Neuronal stem cell (in vitro differentiated cells): ENCODE data around the gene TLE1.

Experiments used
- DNase-seq: peaks from one replicate; pipeline ENCODE4 v3.0.0-alpha.2; 2013; ENCODE audit warnings: low spot score
- H2AFZ ChIP-seq: one replicate; pipeline ENCODE4 v1.6.1; 2013; ENCODE audit warnings: mild to moderate bottlenecking, low read length, inconsistent platforms
- H2AK5ac ChIP-seq: 2 replicates; pipeline ENCODE4 v1.6.1; 2013; ENCODE audit warnings: low read depth, mild to moderate bottlenecking, inconsistent platforms, low read length, moderate library complexity, mixed read lengths
- H2BK120ac ChIP-seq: 2 replicates; pipeline ENCODE4 v1.6.1; 2013; ENCODE audit warnings: low read depth, mild to moderate bottlenecking, inconsistent platforms, low read length, moderate library complexity, mixed read lengths
- H2BK12ac ChIP-seq: one replicate; pipeline ENCODE4 v1.6.1; 2013; ENCODE audit warnings: low read length, inconsistent platforms
- H2BK15ac ChIP-seq: 2 replicates; pipeline ENCODE4 v1.6.1; 2013; ENCODE audit warnings: mild to moderate bottlenecking, low read length, inconsistent platforms, mixed read lengths
- H2BK5ac ChIP-seq: one replicate; pipeline ENCODE4 v1.6.1; 2013; ENCODE audit warnings: inconsistent platforms, mild to moderate bottlenecking, low read length, moderate library complexity
- H3K14ac ChIP-seq: one replicate; pipeline ENCODE4 v1.6.1; 2013; ENCODE audit warnings: low read length, inconsistent platforms
- H3K18ac ChIP-seq: 2 replicates; pipeline ENCODE4 v1.6.1; 2013; ENCODE audit warnings: low read length, inconsistent platforms
- H3K23ac ChIP-seq: 2 replicates; pipeline ENCODE4 v1.6.1; 2013; ENCODE audit warnings: low read depth, mild to moderate bottlenecking, mixed read lengths, low read length, inconsistent platforms; ENCODE audit not compliant: poor library complexity
- H3K27ac ChIP-seq: replicated peaks from 3 replicates; pipeline ENCODE4 v1.5.1; 2013; ENCODE audit warnings: low read length, inconsistent platforms
- H3K27me3 ChIP-seq, 3 experiments: 2 replicates each; pipeline ENCODE4 v1.6.1; 2013; ENCODE audit warnings: low read length in 3 of 3, mild to moderate bottlenecking in 2 of 3, inconsistent platforms in 1 of 3, low read depth in 1 of 3, mixed read lengths in 1 of 3, moderate library complexity in 1 of 3; ENCODE audit not compliant: control insufficient read depth in 3 of 3, insufficient read depth in 3 of 3
- H3K36me3 ChIP-seq, 2 donors: replicated peaks in 1 of 2; 2 replicates each; pipeline ENCODE4 v1.6.1; 2013; ENCODE audit warnings: low read length in 2 of 2; ENCODE audit not compliant: control insufficient read depth in 2 of 2, insufficient read depth in 2 of 2
- H3K4ac ChIP-seq: 2 replicates; pipeline ENCODE4 v1.6.1; 2013; ENCODE audit warnings: inconsistent platforms, mild to moderate bottlenecking, low read length, moderate library complexity
- H3K4me1 ChIP-seq, 2 donors: 1 replicate in 1 of 2; 2 replicates in 1 of 2; pipeline ENCODE4 v1.6.1; 2013; ENCODE audit warnings: low read length in 2 of 2, low read depth in 1 of 2; ENCODE audit not compliant: control insufficient read depth in 2 of 2, insufficient read depth in 1 of 2
- H3K4me2 ChIP-seq: one replicate; pipeline ENCODE4 v1.6.1; 2013; ENCODE audit warnings: mild to moderate bottlenecking, low read length, inconsistent platforms; ENCODE audit not compliant: insufficient read depth, poor library complexity, severe bottlenecking
- H3K4me3 ChIP-seq, 2 donors: 2 replicates each; pipeline ENCODE4 v1.5.1; 2013; ENCODE audit warnings: low read length in 2 of 2, mild to moderate bottlenecking in 2 of 2, inconsistent platforms in 1 of 2, moderate library complexity in 1 of 2
- H3K79me1 ChIP-seq: one replicate; pipeline ENCODE4 v1.6.1; 2013; ENCODE audit warnings: low read depth, mild to moderate bottlenecking, inconsistent platforms, low read length, moderate library complexity
- H3K9ac ChIP-seq: one replicate; pipeline ENCODE4 v1.6.1; 2013; ENCODE audit warnings: mild to moderate bottlenecking, low read depth, low read length, inconsistent platforms; ENCODE audit not compliant: poor library complexity
- H3K9me3 ChIP-seq, 2 donors: replicated peaks in 1 of 2; 2 replicates each; pipeline versions ENCODE3 to v1.6.1; 2013; ENCODE audit warnings: low read length in 2 of 2, mild to moderate bottlenecking in 2 of 2, inconsistent platforms in 1 of 2, low read depth in 1 of 2, mixed read lengths in 1 of 2, moderate library complexity in 1 of 2; ENCODE audit not compliant: control insufficient read depth in 2 of 2, insufficient read depth in 1 of 2
- H4K8ac ChIP-seq: one replicate; pipeline ENCODE4 v1.6.1; 2013; ENCODE audit warnings: low read depth, mild to moderate bottlenecking, inconsistent platforms, low read length, moderate library complexity
- H4K91ac ChIP-seq: one replicate; pipeline ENCODE4 v1.6.1; 2013; ENCODE audit warnings: low read length, low read depth, mild to moderate bottlenecking, inconsistent platforms; ENCODE audit not compliant: poor library complexity
- WGBS, 2 donors: extraction: QIAGEN DNeasy Blood & Tissue Kit; methylation state at CpG; one replicate each; pipeline ENCODE4 v1.1.7; 2013; ENCODE audit warnings: missing lambda C conversion rate in 2 of 2, mixed read lengths in 1 of 2; ENCODE audit not compliant: insufficient read length in 2 of 2, insufficient replicate concordance in 1 of 2; ENCODE audit errors: extremely low coverage in 2 of 2; 5-methylcytosine and 5-hydroxymethylcytosine counted together

The TLE1 gene

DNA sequence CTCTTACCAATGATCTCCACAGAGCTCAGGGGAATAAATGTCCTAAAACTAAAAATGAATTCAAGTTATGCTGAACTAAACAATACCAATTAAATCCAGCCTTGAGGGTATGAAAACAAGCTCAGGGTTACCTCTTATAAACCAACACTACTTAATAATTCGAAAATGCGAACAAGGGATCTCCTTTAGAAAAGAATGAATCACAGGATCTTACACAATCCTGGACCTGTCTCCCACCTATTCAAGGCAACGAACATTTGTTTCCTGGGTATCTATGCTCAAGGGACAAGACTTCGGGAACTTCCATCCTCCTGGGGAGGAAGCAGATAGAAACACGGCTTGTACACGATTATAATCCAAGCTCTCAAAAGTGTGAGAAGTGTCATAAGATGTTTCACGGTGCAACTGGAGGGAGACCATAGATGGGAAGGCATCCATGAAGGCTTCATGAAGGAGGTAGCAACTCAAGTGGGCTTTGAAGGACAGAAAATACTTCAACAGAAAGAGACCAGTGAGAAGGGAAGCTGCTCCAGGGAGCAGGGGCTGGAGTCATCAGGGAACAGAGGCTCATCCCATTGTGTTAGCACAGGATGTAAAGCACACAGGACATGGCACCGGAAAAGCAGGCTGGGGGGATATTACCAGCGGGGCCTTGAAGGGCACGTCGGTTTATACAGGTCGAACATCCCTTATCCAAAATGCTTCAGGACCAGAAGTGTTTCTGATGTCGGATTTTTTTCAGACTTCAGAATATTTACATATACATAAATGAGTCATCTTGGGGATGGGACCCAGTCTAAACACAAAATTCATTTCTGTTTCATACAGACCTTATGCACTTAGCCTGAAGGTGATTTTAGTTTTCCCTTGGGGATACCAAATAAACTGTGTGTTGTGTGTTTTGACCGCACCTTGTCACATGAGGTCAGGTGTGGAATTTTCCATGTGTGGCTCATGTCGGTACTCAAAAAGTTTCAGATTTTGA, 87.4 kb downstream of the TLE1 start:
- no peaks in the 10 kb centered on the region for H3K27me3 ChIP-seq
- DNase-seq = no peak
- no peak overlapping the region for H2AK5ac ChIP-seq
- peaks cover 0 to 5% of the 10 kb centered on the region in 2 donors for H3K4me1 ChIP-seq
- no peak overlapping the region for H3K9ac ChIP-seq
- no peak overlapping the region for H4K91ac ChIP-seq
- no peak overlapping the region for H4K8ac ChIP-seq
- H3K14ac ChIP-seq = no peak overlapping the region
- no peaks in the 10 kb centered on the region for H3K79me1 ChIP-seq
- no peak overlapping the region for H3K23ac ChIP-seq
- H3K27ac ChIP-seq = no peak overlapping the region
- H3K4me3 ChIP-seq = no peak overlapping the region
- H3K36me3 ChIP-seq = peaks cover 0 to 31% of the 10 kb centered on the region in 2 donors
- H2BK12ac ChIP-seq = no peak overlapping the region
- no peak overlapping the region for H3K4ac ChIP-seq
- no peak overlapping the region for H2BK15ac ChIP-seq
- no peak overlapping the region for H2BK5ac ChIP-seq
- H2BK120ac ChIP-seq = no peak overlapping the region
- no peak overlapping the region for H3K4me2 ChIP-seq
- WGBS, 2 donors = no CpG with 5 or more reads among the region's 15 CpGs
- H3K9me3 ChIP-seq = peaks cover 0 to 2% of the 10 kb centered on the region in 2 donors
- no peak overlapping the region for H2AFZ ChIP-seq
- no peak overlapping the region for H3K18ac ChIP-seq

DNA sequence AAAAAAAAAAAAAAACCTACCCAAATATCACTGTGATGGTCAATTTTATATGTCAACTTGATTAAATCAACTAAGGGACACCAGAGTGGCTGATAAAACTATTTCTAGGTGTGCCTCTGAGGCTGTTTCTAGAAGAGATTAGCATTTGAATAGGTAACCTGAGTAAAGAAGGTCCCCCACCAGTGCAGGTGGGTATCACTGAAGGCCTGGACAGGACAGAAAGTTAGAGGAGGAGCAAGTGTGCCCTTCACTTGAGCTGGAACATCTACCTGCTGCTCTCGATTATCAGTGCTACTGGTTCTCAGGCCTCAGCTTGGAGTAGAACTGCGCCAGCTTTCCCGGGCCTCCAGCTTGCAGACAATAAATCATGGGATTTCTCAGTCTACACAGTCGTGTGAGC, 88.7 kb downstream of the TLE1 start:
- no peaks in the 10 kb centered on the region for H3K27me3 ChIP-seq
- H4K91ac ChIP-seq = no peak overlapping the region
- no peak overlapping the region for H4K8ac ChIP-seq
- peaks cover 0 to 2% of the 10 kb centered on the region in 2 donors for H3K9me3 ChIP-seq
- no peak for DNase-seq
- WGBS, 2 donors = no CpG with 5 or more reads among the region's 4 CpGs
- H3K14ac ChIP-seq = no peak overlapping the region
- H2BK15ac ChIP-seq = no peak overlapping the region
- H3K9ac ChIP-seq = no peak overlapping the region
- peaks cover 0 to 33% of the 10 kb centered on the region in 2 donors for H3K36me3 ChIP-seq
- H3K27ac ChIP-seq = no peak overlapping the region
- H2BK5ac ChIP-seq = no peak overlapping the region
- H3K4me1 ChIP-seq = peaks cover 8 to 10% of the 10 kb centered on the region in 2 donors
- no peak overlapping the region for H2AFZ ChIP-seq
- no peaks in the 10 kb centered on the region for H3K79me1 ChIP-seq
- H3K4me2 ChIP-seq = no peak overlapping the region
- no peak overlapping the region for H2BK120ac ChIP-seq
- H3K4ac ChIP-seq = no peak overlapping the region
- H3K18ac ChIP-seq = no peak overlapping the region
- no peak overlapping the region for H3K4me3 ChIP-seq
- no peak overlapping the region for H3K23ac ChIP-seq
- H2AK5ac ChIP-seq = no peak overlapping the region
- H2BK12ac ChIP-seq = no peak overlapping the region

DNA sequence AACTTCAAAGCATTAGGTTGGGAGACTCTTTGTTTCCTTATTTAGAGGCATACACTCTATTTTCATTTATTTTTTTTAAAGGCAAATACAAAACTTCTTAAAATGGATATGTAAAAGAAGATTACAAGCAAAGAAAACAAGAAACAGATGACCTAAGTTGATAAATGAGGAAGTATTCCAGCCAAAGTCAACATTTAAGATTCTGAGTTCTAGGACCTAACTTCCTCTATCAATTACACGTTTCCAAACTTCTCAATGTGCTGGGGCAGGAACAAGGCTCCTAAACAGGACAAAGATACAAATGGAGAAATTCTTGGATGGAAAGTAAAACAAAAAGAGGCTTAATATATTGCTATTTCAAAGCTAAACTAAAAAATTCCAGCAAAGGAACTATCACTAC, 89.5 kb downstream of the TLE1 start:
- Histone ChIP-seq H2BK5ac (no peak overlapping the region), H4K8ac (no peak overlapping the region), H3K4me3 (no peak overlapping the region), H3K23ac (no peak overlapping the region), H2AFZ (no peak overlapping the region), H2BK120ac (no peak overlapping the region), H3K4ac (no peak overlapping the region), H3K4me2 (no peak overlapping the region), H3K9ac (no peak overlapping the region), H2AK5ac (no peak overlapping the region), H4K91ac (no peak overlapping the region), H3K14ac (no peak overlapping the region), H3K79me1 (no peaks in the 10 kb centered on the region), H3K4me1 (peaks cover 8 to 10% of the 10 kb centered on the region in 2 donors), H3K9me3 (peaks cover 0 to 2% of the 10 kb centered on the region in 2 donors), H3K18ac (no peak overlapping the region), H2BK12ac (no peak overlapping the region), H2BK15ac (no peak overlapping the region), H3K27ac (no peak overlapping the region), H3K36me3 (peaks cover 0 to 37% of the 10 kb centered on the region in 2 donors), H3K27me3 (no peaks in the 10 kb centered on the region)
- no peak for DNase-seq
- WGBS, 2 donors = no CpG with 5 or more reads among the region's 1 CpG

DNA sequence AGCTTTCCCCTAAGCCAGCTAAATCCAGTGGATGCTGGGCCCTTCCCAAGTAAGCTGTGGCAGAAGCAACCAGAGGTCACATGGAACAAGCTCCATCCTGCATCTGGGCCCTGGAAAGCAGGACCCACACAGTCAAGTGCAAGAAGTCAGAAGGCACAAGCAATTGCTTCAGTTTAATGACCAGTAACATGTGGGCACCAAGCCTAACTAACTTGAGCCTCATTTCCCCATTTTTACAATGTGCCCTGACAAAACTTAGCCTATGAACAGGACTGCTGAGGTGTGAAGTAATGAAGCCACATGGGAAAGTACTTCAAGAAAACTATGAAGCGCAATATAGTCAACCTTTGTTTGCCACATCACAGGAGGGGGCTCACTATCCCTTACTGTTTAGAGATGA, 90.5 kb downstream of the TLE1 start:
- Histone ChIP-seq H3K9me3 (peaks cover 0 to 2% of the 10 kb centered on the region in 2 donors), H3K14ac (no peak overlapping the region), H3K27ac (no peak overlapping the region), H3K27me3 (no peaks in the 10 kb centered on the region), H3K4ac (no peak overlapping the region), H2BK5ac (no peak overlapping the region), H3K4me3 (no peak overlapping the region), H3K36me3 (peaks cover 0 to 32% of the 10 kb centered on the region in 2 donors), H2AFZ (no peak overlapping the region), H3K23ac (no peak overlapping the region), H3K4me2 (no peak overlapping the region), H3K18ac (no peak overlapping the region), H4K91ac (no peak overlapping the region), H3K4me1 (peaks cover 8 to 10% of the 10 kb centered on the region in 2 donors), H2BK120ac (no peak overlapping the region), H2BK12ac (no peak overlapping the region), H2BK15ac (no peak overlapping the region), H3K9ac (no peak overlapping the region), H2AK5ac (no peak overlapping the region), H4K8ac (no peak overlapping the region), H3K79me1 (no peaks in the 10 kb centered on the region)
- WGBS, 2 donors = no CpG with 5 or more reads among the region's 1 CpG
- no peak for DNase-seq
